ENCODE results near the gene HMCES.
"Not testable (repeated sequence)": the region's sequence is repeated elsewhere in the genome, so short reads cannot be mapped to it uniquely, and the experiment has no call there.

HMCES gene

DNA sequence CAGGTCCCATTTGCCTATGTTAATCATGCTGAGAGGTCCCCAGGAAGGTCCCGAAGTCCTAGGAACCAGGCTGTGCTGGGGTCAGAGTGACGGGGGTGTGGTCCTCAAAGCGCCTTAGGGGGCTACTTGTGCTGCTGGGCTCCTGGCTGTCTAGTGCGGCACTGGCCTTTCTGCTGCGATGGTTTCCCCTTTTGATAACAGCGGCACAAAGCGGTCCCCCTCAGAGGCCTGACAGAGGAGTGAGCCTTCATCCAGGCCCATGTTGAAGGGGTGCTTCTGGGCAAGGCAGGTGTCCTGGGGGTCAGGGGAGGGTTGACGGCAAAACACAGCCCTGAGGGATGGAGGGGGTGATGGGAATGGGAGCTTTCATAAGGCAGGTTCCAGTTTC lies 68.8 kb downstream of the HMCES start:
- no peak for DNase-seq (ENCODE audit: low spot score)

DNA sequence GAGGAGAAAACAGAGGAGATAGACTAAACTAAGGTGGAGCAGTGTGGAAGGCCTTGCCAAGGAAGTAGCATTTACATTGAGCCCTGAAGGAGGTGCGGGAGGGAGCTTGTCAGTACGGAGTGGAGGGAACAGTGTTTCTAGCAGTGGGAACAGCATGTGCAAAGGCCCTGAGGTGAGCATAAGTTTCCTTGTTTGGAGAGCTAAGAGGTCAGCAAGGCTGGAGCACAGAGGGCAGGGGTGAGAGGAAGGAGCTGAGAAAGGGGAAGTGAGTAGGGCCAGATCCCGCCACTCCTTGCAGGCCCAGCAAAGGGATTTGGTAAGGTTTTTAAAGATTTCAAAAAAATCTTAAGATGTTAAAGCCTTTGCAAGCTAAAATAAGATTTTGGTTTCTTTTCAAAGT lies 70.1 kb downstream of the HMCES start:
- DNase-seq (ENCODE audit: low spot score): no peak

DNA sequence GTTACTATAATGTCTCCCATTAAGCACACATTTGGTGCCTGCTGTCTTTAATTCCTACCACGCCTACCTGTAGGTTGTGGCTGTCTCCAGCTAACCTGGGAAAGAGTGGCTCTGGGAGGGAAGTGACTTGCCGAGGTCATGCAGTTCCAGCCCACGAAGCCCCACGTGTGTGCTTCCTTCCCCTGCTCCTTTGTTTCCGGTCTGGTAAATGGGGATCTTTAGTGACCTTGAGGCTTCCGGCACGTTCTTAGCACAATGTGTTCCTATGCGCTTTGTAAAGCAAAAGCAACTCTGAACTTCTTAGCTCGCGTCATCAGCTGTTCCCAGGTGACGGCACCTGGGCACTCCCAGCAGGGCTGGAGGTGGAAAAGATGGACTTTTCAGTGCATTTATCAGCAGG lies 70.5 kb downstream of the HMCES start:
- not testable (repeated sequence) for DNase-seq (ENCODE audit: low spot score)

DNA sequence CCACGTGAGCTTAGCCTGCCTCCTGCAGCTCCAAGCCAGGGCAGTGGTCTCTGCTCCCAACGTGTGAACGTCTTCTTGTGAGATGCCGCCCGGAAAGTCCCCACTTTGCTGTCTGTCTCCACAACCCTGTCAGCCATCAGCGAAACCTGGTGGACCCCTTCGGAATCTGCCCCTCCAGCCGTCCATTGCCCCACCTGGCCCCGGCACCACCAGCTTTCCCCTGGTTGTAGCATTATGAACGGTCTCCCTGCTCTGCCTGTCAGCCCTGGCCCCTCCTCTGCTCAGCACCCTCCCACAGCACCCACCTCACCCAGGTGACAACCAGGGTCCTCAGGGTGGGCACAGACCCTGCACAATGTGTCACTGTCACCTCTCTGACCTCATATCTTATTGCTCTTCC lies 71.1 kb downstream of the HMCES start:
- no peak for DNase-seq (ENCODE audit: low spot score)

DNA sequence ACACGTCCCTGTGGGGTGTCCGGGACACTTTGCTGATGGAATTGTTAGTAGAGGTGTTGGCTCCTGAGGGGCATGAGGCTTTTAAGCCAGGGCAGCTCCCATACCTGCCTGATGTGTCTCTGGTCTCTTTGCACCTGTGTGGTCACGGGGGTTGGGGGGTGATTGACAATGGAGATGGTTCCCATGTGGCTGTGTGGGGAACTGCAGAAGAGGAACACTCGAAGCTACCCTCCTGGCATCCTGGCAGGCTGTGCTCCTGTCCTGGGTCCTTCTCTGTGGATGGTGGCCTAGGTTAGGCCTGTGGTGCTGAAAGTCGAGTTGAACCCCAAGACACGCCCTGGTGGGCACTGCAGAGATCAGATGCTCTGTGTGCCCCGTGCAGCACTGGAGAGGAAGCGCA lies 73.4 kb downstream of the HMCES start:
- no peak for DNase-seq (ENCODE audit: low spot score)

DNA sequence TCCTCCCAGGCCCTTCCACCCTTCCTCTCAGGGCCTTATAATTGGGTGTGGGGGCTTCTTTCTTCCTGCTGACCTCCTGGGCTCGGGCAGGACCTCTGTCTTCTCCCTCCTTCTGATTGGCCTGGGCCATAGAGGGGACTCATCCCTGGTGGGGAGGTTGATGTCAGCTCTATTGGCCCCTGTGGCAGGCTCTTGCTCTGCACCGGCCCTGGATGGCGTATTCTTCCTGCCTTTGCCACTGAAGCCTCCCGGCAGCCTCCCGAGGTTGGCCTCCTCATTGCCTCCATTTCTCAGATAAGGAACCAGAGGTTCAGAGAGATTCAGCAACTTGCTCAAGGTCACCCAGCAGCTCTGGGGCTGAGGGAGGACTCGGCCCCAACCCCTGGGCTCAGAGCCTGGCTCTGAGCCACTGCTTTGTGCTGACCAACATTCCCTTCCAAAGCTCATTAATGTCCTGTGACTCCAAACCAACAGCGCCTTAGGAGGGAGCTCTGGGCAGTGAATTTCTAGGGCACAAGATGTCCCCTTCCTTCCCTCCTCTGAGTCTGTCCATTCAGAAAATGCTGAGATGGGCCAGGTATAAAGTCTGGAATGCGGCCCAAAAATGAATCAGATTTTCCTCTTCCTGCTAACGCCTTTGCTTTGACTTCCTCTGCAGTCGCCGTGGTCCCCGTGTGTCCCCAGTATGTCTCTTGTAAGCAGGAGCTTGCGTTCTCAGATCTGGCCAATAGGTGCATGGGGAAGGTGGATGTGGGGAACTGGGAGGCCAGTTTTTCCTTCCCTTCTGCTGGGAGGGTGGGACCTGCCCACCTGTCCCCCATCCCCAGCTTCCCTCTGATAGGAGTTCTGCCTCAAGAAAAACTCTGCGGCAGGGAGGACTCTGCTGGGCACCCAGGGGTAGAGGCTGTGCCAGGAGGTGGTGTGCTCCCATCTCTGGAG lies 74.2 kb downstream of the HMCES start:
- DNase-seq (ENCODE audit: low spot score): no peak

DNA sequence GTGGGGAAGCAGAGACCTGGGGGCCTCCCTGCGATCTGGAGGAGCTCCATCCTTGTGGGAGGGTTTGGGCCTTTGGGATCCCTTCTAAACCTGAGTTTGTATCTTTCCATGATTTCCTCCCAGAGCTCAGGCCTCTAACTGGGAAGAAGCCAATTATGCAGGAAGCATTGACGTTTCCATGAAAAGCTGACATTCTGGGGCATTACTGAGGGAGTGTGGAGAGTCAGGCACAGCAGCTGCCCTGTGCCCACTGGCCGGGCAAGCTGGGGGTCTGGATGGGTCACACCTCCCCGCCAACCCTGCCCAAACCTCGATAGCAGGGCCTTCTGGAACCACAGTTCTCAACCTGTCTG lies 74.9 kb downstream of the HMCES start:
- no peak for DNase-seq (ENCODE audit: low spot score)

Measured in globus pallidus (tissue), 1 donor.